Endothelial cell of umbilical vein (primary cell): Measurements from ENCODE around the gene PLEKHG4.

ENCODE experiments used
- POLR2A ChIP-seq: IDR thresholded peaks from 2 replicates; pipeline ENCODE4 v1.6.1; 2012; ENCODE audit warnings: low read depth, mild to moderate bottlenecking, control low read depth, low read length
- TF ChIP-seq, protein P1 (sequence below), 2 donors: IDR thresholded peaks; 1 replicate in 1 of 2; 2 replicates in 1 of 2; pipeline ENCODE4 v1.5.1; 2011; ENCODE audit warnings: low read length in 2 of 2, mild to moderate bottlenecking in 2 of 2, moderate library complexity in 2 of 2, control low read depth in 1 of 2, inconsistent platforms in 1 of 2, low read depth in 1 of 2; ENCODE audit not compliant: insufficient read depth in 1 of 2; ENCODE audit errors: extremely low read depth in 1 of 2

DNA sequence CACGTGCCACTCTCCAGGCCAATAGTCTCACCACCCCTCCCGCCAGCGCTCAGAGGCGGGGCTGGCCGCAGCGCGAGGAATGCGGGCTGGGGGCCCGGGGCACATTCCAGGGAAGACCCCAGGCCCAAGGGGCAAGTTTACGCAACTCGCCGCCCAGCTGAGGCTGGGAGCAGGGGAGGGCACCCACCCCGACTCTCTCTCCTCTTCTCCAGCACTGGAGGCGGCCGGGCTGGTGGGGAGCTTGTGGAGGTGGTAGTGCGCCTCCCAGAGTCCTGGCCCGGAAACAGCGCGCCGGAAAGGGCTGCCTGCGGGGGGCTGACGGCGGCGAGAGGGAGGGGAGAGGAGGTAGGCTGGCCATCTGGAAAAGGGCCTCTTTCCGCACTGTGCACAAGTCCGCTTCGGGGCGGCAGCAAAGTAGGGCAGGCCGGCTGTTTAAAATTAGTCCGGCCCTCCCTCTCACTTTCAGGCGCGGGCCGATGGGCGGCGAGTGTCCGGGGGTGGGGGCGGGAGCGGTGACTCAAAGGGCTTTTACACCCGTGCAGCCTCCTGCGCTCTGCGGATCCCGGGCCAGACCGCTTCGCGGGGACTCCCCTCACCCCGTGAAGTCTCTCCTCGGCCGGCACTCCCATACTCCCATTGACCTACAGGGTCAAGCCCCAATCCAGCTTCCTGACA lies 33.1 kb upstream of the PLEKHG4 start:
- TF ChIP-seq, protein P1, sequence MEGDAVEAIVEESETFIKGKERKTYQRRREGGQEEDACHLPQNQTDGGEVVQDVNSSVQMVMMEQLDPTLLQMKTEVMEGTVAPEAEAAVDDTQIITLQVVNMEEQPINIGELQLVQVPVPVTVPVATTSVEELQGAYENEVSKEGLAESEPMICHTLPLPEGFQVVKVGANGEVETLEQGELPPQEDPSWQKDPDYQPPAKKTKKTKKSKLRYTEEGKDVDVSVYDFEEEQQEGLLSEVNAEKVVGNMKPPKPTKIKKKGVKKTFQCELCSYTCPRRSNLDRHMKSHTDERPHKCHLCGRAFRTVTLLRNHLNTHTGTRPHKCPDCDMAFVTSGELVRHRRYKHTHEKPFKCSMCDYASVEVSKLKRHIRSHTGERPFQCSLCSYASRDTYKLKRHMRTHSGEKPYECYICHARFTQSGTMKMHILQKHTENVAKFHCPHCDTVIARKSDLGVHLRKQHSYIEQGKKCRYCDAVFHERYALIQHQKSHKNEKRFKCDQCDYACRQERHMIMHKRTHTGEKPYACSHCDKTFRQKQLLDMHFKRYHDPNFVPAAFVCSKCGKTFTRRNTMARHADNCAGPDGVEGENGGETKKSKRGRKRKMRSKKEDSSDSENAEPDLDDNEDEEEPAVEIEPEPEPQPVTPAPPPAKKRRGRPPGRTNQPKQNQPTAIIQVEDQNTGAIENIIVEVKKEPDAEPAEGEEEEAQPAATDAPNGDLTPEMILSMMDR (IDR thresholded peaks at IDR 0.05; ENCODE audit: extremely low read depth in 1 of 2, insufficient read depth in 1 of 2, low read depth in 1 of 2, low read length in 2 of 2): peak; percentile 21 to 27
- peak; percentile 56 for TF ChIP-seq POLR2A
